Endothelial cell of umbilical vein (primary cell): Measurements from ENCODE around the gene OVOL2. TPM values are rescaled to one million over a fixed set of nuclear protein-coding genes. Genes with fewer than 3 reads are reported as not detected.

Experiments
- BruUV-seq: library from RNA; stranded (reverse); fragments of 400-500 nt; replicated peaks from 2 replicates; lab custom pipeline; 2021; lab: Mats Ljungman, UMichigan
- CTCF ChIA-PET: fragments of 300-600, 350-600 bp; sonication (Branson Sonifier 250); formaldehyde crosslinking; loops from one replicate; lab custom pipeline; 2021; ENCODE audit warnings: antibody characterized with exemption, inconsistent platforms; lab: Charles Lee
- POLR2A ChIA-PET: fragments of 300-600, 350-600 bp; sonication (Branson Sonifier 250); formaldehyde crosslinking; loops from one replicate; lab custom pipeline; 2021; ENCODE audit warnings: antibody characterized with exemption, inconsistent platforms; lab: Charles Lee
- DNase-seq: peaks from one replicate; pipeline ENCODE4 v3.0.0-alpha.2; 2011; ENCODE audit warnings: low read depth, low spot score
- FAIRE-seq: peaks from 2 replicates; lab custom pipeline; 2011; peaks lifted over from hg19 to GRCh38; lab: Jason Lieb, UNC
- H2AFZ ChIP-seq: 2 replicates; pipeline ENCODE4 v1.6.0; 2012; ENCODE audit warnings: low read depth, low read length, control low read depth, inconsistent platforms
- H3K27ac ChIP-seq: 2 replicates; pipeline ENCODE4 v1.5.1; 2011; ENCODE audit warnings: low read depth, mild to moderate bottlenecking, control low read depth, low read length, moderate library complexity; ENCODE audit not compliant: insufficient read depth
- H3K27me3 ChIP-seq, 2 experiments: 2 replicates each; pipeline versions ENCODE4 v1.6.0 to v1.6.1; 2011; ENCODE audit warnings: low read length in 2 of 2, mixed read lengths in 1 of 2; ENCODE audit not compliant: control insufficient read depth in 2 of 2, insufficient read depth in 2 of 2
- H3K36me3 ChIP-seq, 2 experiments: 2 replicates in 1 of 2; 3 replicates in 1 of 2; pipeline ENCODE4 v1.5.1; 2011; ENCODE audit warnings: low read length in 2 of 2, mild to moderate bottlenecking in 1 of 2, moderate library complexity in 1 of 2; ENCODE audit not compliant: control insufficient read depth in 2 of 2, insufficient read depth in 2 of 2; ENCODE audit errors: extremely low read depth in 1 of 2
- H3K4me1 ChIP-seq: 3 replicates; pipeline ENCODE4 v1.5.1; 2011; ENCODE audit warnings: mild to moderate bottlenecking, low read length; ENCODE audit not compliant: control insufficient read depth, insufficient read depth; ENCODE audit errors: extremely low read depth
- H3K4me2 ChIP-seq: 2 replicates; pipeline ENCODE4 v1.6.1; 2011; ENCODE audit warnings: low read length, control low read depth, mixed read lengths; ENCODE audit not compliant: insufficient read depth
- H3K4me3 ChIP-seq, 3 experiments: fragments of 200-600 bp in 1 of 3; sonication (generic), shearing (Covaris generic) in 1 of 3; replicated peaks in 1 of 3; 2 replicates each; pipeline ENCODE4 v1.5.1; 2011 to 2016; ENCODE audit warnings: control low read depth in 3 of 3, low read length in 3 of 3, mild to moderate bottlenecking in 2 of 3, inconsistent platforms in 1 of 3, low read depth in 1 of 3, moderate library complexity in 1 of 3; ENCODE audit not compliant: insufficient read depth in 1 of 3
- H3K79me2 ChIP-seq: 2 replicates; pipeline ENCODE4 v1.6.0; 2012; ENCODE audit warnings: low read length, inconsistent platforms; ENCODE audit not compliant: control insufficient read depth, insufficient read depth
- H3K9ac ChIP-seq: replicated peaks from 2 replicates; pipeline ENCODE3; 2011; ENCODE audit warnings: low read length, control low read depth; ENCODE audit not compliant: insufficient read depth; ENCODE audit errors: extremely low read depth
- H3K9me1 ChIP-seq: replicated peaks from 3 replicates; pipeline ENCODE4 v1.6.0; 2011; ENCODE audit warnings: mild to moderate bottlenecking, low read length; ENCODE audit not compliant: control insufficient read depth, insufficient read depth; ENCODE audit errors: extremely low read depth
- H3K9me3 ChIP-seq: replicated peaks from 2 replicates; pipeline ENCODE4 v1.5.1; 2012; ENCODE audit warnings: low read length, inconsistent platforms; ENCODE audit not compliant: control insufficient read depth, insufficient read depth
- H4K20me1 ChIP-seq: replicated peaks from 2 replicates; pipeline ENCODE3; 2011; ENCODE audit warnings: mild to moderate bottlenecking, low read length; ENCODE audit not compliant: control insufficient read depth, insufficient read depth; ENCODE audit errors: extremely low read depth
- CTCF ChIP-seq, 2 donors: IDR thresholded peaks; 1 replicate in 1 of 2; 2 replicates in 1 of 2; pipeline ENCODE4 v1.5.1; 2011; ENCODE audit warnings: low read length in 2 of 2, mild to moderate bottlenecking in 2 of 2, moderate library complexity in 2 of 2, control low read depth in 1 of 2, inconsistent platforms in 1 of 2, low read depth in 1 of 2; ENCODE audit not compliant: insufficient read depth in 1 of 2; ENCODE audit errors: extremely low read depth in 1 of 2
- EZH2 ChIP-seq: IDR thresholded peaks from 2 replicates; pipeline ENCODE4 v1.6.1; 2012; ENCODE audit warnings: borderline replicate concordance, low read depth, mild to moderate bottlenecking, moderate library complexity, low read length, inconsistent platforms; ENCODE audit not compliant: severe bottlenecking
- FOS ChIP-seq: IDR thresholded peaks from 2 replicates; pipeline ENCODE4 v1.6.1; 2011; ENCODE audit warnings: mild to moderate bottlenecking, low read length, moderate library complexity, borderline replicate concordance; ENCODE audit not compliant: insufficient read depth
- GATA2 ChIP-seq: IDR thresholded peaks from 2 replicates; pipeline ENCODE4 v1.7.0; 2011; ENCODE audit warnings: low read depth, mild to moderate bottlenecking, moderate library complexity, mixed read lengths, low read length; ENCODE audit not compliant: insufficient read length, insufficient read depth
- JUN ChIP-seq: IDR thresholded peaks from 2 replicates; pipeline ENCODE4 v1.6.1; 2011; ENCODE audit warnings: borderline replicate concordance, low read depth; ENCODE audit not compliant: insufficient read length, insufficient read depth
- MAX ChIP-seq: IDR thresholded peaks from 2 replicates; pipeline ENCODE4 v1.6.1; 2011; ENCODE audit not compliant: insufficient read depth, insufficient read length
- MYC ChIP-seq: IDR thresholded peaks from one replicate; pipeline ENCODE4 v1.6.1; 2011; ENCODE audit warnings: mild to moderate bottlenecking, low read depth, low read length
- POLR2A ChIP-seq: IDR thresholded peaks from 2 replicates; pipeline ENCODE4 v1.6.1; 2012; ENCODE audit warnings: low read depth, mild to moderate bottlenecking, control low read depth, low read length
- POLR2AphosphoS5 ChIP-seq: IDR thresholded peaks from 2 replicates; pipeline ENCODE4 v1.6.1; 2012; ENCODE audit warnings: low read depth, mild to moderate bottlenecking, control low read depth, low read length, moderate library complexity; ENCODE audit not compliant: insufficient read depth
- dilution Hi-C: fragments of 300-500 bp; cut with MboI; formaldehyde crosslinking; loops from one replicate; pipeline ENCODE4 v1.15.0; 2019; ENCODE audit warnings: low sequenced_read_pairs; ENCODE audit not compliant: extremely low pct_ligation_motif_present
- intact Hi-C: fragments of 100-400 bp; cut with micrococcal nuclease; formaldehyde crosslinking; loops from one replicate; pipeline ENCODE4 v1.10.0; 2022
- polyA plus RNA-seq, 4 experiments: library from polyadenylated mRNA; depleted of rRNA in 3 of 4; stranded (reverse) in 3 of 4; unstranded in 1 of 4; fragments of >200 nt; gene quantifications; 2 replicates each; pipeline versions ENCODE4 v1.2.1 to v1.2.3, GENCODE V29; 2011 to 2012; ENCODE audit warnings: missing spikeins in 1 of 4
- total RNA-seq: library from RNA; stranded (reverse); gene quantifications from 2 replicates; pipeline ENCODE4 v1.2.3, GENCODE V29; 2021

Gene OVOL2
- total and polyA plus RNA-seq, 2 donors (not counting 3 experiments of a cell fraction or from before 2014, with no cell fraction given), result not detected

- Histone ChIP-seq H3K9ac (no peak overlapping the region), H3K79me2 (no peaks in the 10 kb centered on the region), H3K4me3 (no peak overlapping the region), H3K36me3 (no peaks in the 10 kb centered on the region), H3K27ac (no peak overlapping the region), H4K20me1 (no peaks in the 10 kb centered on the region), H2AFZ (no peak overlapping the region), H3K9me1 (no peaks in the 10 kb centered on the region), H3K27me3 (peaks cover 0 to 4% of the 10 kb centered on the region in 2 experiments), H3K4me2 (no peak overlapping the region), H3K4me1 (peaks cover 3% of the 10 kb centered on the region), H3K9me3 (no peaks in the 10 kb centered on the region)
- no TSS peak for BruUV-seq
- ChIA-PET CTCF (interaction anchor here (1.0 to 1.7 kb wide), 3 partner anchors 31 to 316 kb away, joined by 4 to 10 read pairs (median 6); partner anchors contain the start of gene RRBP1), POLR2A (no interaction called here)
- no peak for DNase-seq
- TF ChIP-seq CTCF (IDR thresholded peaks at IDR 0.05; ENCODE audit: extremely low read depth in 1 of 2, insufficient read depth in 1 of 2, low read depth in 1 of 2, low read length in 2 of 2) (no peak), MYC (no peak), MAX (no peak), EZH2 (no peak), FOS (no peak), POLR2A (no peak), JUN (no peak), POLR2AphosphoS5 (no peak), GATA2 (no peak)
- intact Hi-C loops, result loop anchor here (10.0 kb wide), 2 partner anchors 254 to 464 kb away; partner anchors contain the start of gene BFSP1
- no peak for FAIRE-seq
- dilution Hi-C loops, result no loop called here
Observed at GRCh38 chr20:17998446-17998845, 59.3 kb downstream of the OVOL2 start.
